ENCODE data around the gene MAGEA2B.
"Not testable (repeated sequence)": the region's sequence is repeated elsewhere in the genome, so short reads cannot be mapped to it uniquely, and the experiment has no call there.

The MAGEA2B gene

DNA sequence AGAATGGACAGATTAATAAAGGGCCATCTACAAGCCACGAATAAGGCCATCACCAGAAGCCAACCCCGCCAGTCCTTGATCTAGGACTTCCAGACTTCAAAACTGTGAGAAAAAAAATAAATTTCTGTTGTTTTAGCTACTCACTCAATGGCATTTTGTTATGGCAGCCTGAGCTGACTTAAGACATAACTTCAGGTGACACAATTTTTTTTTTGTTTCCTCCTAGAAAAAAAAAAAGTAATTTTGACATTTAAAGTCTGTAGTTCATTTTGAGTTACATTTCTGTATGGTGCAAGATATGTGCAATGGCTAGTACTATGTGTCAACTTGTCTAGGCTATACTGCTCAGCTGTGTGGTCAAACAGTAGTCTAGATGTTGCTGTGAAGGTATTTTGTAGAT is 44.5 kb downstream of the MAGEA2B start, which contains the start of gene CSAG3:
CSAG3 (plus strand) TSS at position 301 of the 400 bp plus-strand sequence.
- DNase-seq (ENCODE audit: low spot score), result not testable (repeated sequence)

DNA sequence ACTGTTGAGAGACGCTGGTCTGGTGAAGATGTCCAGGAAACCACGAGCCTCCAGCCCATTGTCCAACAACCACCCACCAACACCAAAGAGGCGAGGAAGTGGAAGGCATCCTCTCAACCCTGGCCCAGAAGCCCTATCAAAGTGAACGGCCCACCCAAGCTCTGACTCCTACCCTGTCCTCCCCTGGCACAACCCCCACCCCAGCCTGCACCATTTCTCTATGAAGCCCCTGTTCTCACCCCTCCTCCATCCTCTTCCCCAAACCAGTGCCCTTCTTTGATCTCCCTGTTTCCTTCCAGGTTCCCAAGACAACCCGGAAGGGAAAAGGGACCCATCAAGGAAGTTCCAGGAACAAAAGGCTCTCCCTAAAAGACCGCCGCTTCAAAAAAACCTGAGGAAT is 45.1 kb downstream of the MAGEA2B start:
- not testable (repeated sequence) for DNase-seq (ENCODE audit: low spot score)

DNA sequence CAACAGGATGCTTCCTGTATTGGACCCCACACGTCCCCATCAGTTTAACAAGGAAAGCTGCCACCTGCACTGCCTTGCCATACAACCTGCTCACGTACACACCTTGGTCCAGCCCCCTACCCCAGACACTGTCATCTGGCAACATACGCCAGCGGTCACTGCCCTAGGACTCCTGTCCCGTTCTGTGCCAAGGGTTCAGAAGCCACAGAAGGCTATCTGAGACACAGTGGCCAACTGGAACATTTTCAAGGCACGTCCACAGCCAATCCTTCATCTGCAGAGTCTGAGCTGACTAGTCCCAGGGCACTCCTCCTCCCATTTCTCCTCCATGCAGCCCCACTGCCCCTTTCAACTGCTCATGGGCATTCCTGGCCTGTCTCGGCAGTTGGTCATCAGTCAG is 47.2 kb downstream of the MAGEA2B start:
- not testable (repeated sequence) for DNase-seq (ENCODE audit: low spot score)

DNA sequence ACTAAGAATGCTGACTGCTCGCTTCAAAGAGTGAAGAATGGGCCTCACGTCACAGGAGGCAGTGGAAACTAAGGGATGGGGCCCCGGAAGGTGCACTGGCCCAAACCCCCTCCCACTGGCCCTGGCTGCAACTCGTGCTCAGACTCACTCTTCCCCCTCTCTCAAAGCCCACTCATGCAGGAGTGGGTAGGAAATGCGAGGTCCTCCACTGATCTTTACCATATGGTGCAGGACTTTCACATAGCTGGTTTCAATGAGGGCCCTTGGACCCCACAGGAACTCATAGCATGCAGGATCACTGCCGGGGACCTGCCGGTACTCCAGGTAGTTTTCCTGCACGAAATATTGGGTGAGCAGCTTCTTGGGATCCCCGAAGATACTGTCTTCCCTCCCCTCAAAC is 52.1 kb downstream of the MAGEA2B start:
- DNase-seq (ENCODE audit: low spot score), result not testable (repeated sequence)
